A673 (cell line): ENCODE results near the gene ITGA11. TPM values are rescaled to one million over a fixed set of nuclear protein-coding genes. Genes with fewer than 3 reads are reported as not detected.
A peak's percentile ranks its signal among the peaks of the same experiment; 100 is the strongest.

Source experiments
- BruUV-seq: library from RNA; stranded (reverse); fragments of 400-500 nt; replicated peaks from 2 replicates; lab custom pipeline; 2021; lab: Mats Ljungman, UMichigan
- CTCF ChIA-PET: fragments of 300-600 bp; sonication (Branson Sonifier 250); formaldehyde crosslinking; loops from one replicate; lab custom pipeline; 2022; ENCODE audit warnings: antibody characterized with exemption; lab: Charles Lee
- POLR2A ChIA-PET: fragments of 300-600 bp; sonication (Branson Sonifier 250); formaldehyde crosslinking; loops from one replicate; lab custom pipeline; 2022; ENCODE audit warnings: antibody characterized with exemption; ENCODE audit not compliant: low non-redundant PET; lab: Charles Lee
- DNase-seq: peaks from one replicate; pipeline ENCODE4 v3.0.0-alpha.2; 2015; ENCODE audit warnings: low spot score
- H3K27ac ChIP-seq: fragments of 200-600 bp; sonication (generic); 2 replicates; pipeline ENCODE4 v1.5.1; 2016; ENCODE audit warnings: mixed run types, low read depth, mild to moderate bottlenecking, mixed read lengths, antibody characterized with exemption, low read length; ENCODE audit not compliant: poor library complexity, severe bottlenecking
- H3K27me3 ChIP-seq: fragments of 200-600 bp; sonication (generic); replicated peaks from 2 replicates; pipeline ENCODE4 v1.6.1; 2017; ENCODE audit warnings: mixed run types, low read depth, mild to moderate bottlenecking, mixed read lengths, antibody characterized with exemption, low read length; ENCODE audit not compliant: insufficient read depth, poor library complexity
- H3K36me3 ChIP-seq: fragments of 200-600 bp; sonication (generic); 2 replicates; pipeline ENCODE4 v1.6.1; 2016; ENCODE audit warnings: mixed run types, mild to moderate bottlenecking, mixed read lengths, antibody characterized with exemption, low read length; ENCODE audit not compliant: insufficient read depth, poor library complexity, severe bottlenecking
- H3K4me1 ChIP-seq: fragments of 200-600 bp; sonication (generic); 2 replicates; pipeline ENCODE4 v1.6.1; 2017; ENCODE audit warnings: mixed run types, mild to moderate bottlenecking, mixed read lengths, antibody characterized with exemption, low read length; ENCODE audit not compliant: insufficient read depth, poor library complexity, severe bottlenecking
- H3K4me3 ChIP-seq: fragments of 200-600 bp; sonication (generic); 2 replicates; pipeline ENCODE4 v1.5.1; 2016; ENCODE audit warnings: low read depth, mixed run types, mild to moderate bottlenecking, mixed read lengths, low read length; ENCODE audit not compliant: poor library complexity, severe bottlenecking
- H3K9me3 ChIP-seq: fragments of 200-600 bp; sonication (generic); 2 replicates; pipeline ENCODE4 v1.6.1; 2016; ENCODE audit warnings: mixed run types, low read depth, mild to moderate bottlenecking, mixed read lengths, antibody characterized with exemption, low read length; ENCODE audit not compliant: poor library complexity, severe bottlenecking
- CTCF ChIP-seq: fragments of 300-800, 200-600 bp; sonication (generic); conservative IDR thresholded peaks from 2 replicates; pipeline ENCODE4 v1.5.1; 2017; ENCODE audit warnings: low read depth, mild to moderate bottlenecking, antibody characterized with exemption, low read length, moderate library complexity, mixed read lengths
- EZH2 ChIP-seq: fragments of 200-600 bp; sonication (generic); IDR thresholded peaks from 2 replicates; pipeline ENCODE4 v1.6.1; 2017; ENCODE audit warnings: borderline replicate concordance, low read depth, mild to moderate bottlenecking, mixed read lengths, antibody characterized with exemption, low read length; ENCODE audit not compliant: poor library complexity, severe bottlenecking
- intact Hi-C: fragments of 100-400 bp; cut with micrococcal nuclease; formaldehyde crosslinking; loops from one replicate; pipeline ENCODE4 v1.10.0; 2022; ENCODE audit not compliant: unreplicated experiment
- total RNA-seq: library from RNA; stranded (reverse); gene quantifications from 2 replicates; pipeline ENCODE4 v1.2.3, GENCODE V29; 2021

ITGA11 gene
- total RNA-seq, 1 experiment from 2014 or later: 0.45 TPM

- peak; percentile 97 for DNase-seq
- ChIA-PET POLR2A (interaction anchor here (0.7 kb wide), 1 partner anchor 12 kb away, joined by 3 read pairs; no protein-coding TSS in a partner anchor), CTCF (interaction anchor here (0.8 to 0.9 kb wide), 2 partner anchors 25 to 457 kb away, joined by 3 read pairs; no protein-coding TSS in a partner anchor)
- Histone ChIP-seq H3K27ac (peak within 1 kb of the TSS; percentile 93), H3K9me3 (no peaks in the 10 kb centered on the region), H3K36me3 (no peaks in the 10 kb centered on the region), H3K4me3 (peak within 1 kb of the TSS; percentile 93), H3K27me3 (no peaks in the 10 kb centered on the region), H3K4me1 (peaks cover 25% of the 10 kb centered on the region)
- TF ChIP-seq CTCF (no peak; the same call in 1 of the 2 replicates), EZH2 (no peak)
- BruUV-seq: no TSS peak
- intact Hi-C loops: no loop called here
Measured at GRCh38 chr15:68277603-68278344, 154.2 kb downstream of the ITGA11 start, which contains the start of gene FEM1B. FEM1B (plus strand) TSS chr15:68277745; CDS start chr15:68278418, 673 bp downstream.

- Histone ChIP-seq H3K4me1 (peaks cover 25% of the 10 kb centered on the region), H3K9me3 (no peaks in the 10 kb centered on the region), H3K27ac (peak overlapping the region; percentile 93), H3K36me3 (no peaks in the 10 kb centered on the region), H3K4me3 (peak overlapping the region; percentile 93), H3K27me3 (no peaks in the 10 kb centered on the region)
- CTCF ChIA-PET: interaction anchor here (0.8 to 0.9 kb wide), 2 partner anchors 24 to 457 kb away, joined by 3 read pairs; no protein-coding TSS in a partner anchor
- intact Hi-C loops: no loop called here
- no peak for DNase-seq
- TF ChIP-seq CTCF: no peak
- no peak for TF ChIP-seq EZH2
- POLR2A ChIA-PET: interaction anchor here (0.7 kb wide), 1 partner anchor 13 kb away, joined by 3 read pairs; no protein-coding TSS in a partner anchor
- no TSS peak for BruUV-seq
Measured at GRCh38 chr15:68277131-68277602, 154.8 kb downstream of the ITGA11 start.

GRCh38 chr15:68276668-68277067, 155.3 kb downstream of the ITGA11 start:
- ChIA-PET POLR2A (no interaction called here), CTCF (interaction anchor here (0.8 kb wide), 1 partner anchor 24 kb away, joined by 3 read pairs; no protein-coding TSS in a partner anchor)
- no peak for DNase-seq
- H3K9me3 ChIP-seq: no peaks in the 10 kb centered on the region
- peak overlapping the region; percentile 93 for H3K27ac ChIP-seq
- no peaks in the 10 kb centered on the region for H3K36me3 ChIP-seq
- H3K4me1 ChIP-seq: peaks cover 25% of the 10 kb centered on the region
- intact Hi-C loops: no loop called here
- TF ChIP-seq EZH2 (no peak), CTCF (no peak)
- peak overlapping the region; percentile 93 for H3K4me3 ChIP-seq
- no peaks in the 10 kb centered on the region for H3K27me3 ChIP-seq
- no TSS peak for BruUV-seq
